ENCODE results near the gene HNMT.

DNA sequence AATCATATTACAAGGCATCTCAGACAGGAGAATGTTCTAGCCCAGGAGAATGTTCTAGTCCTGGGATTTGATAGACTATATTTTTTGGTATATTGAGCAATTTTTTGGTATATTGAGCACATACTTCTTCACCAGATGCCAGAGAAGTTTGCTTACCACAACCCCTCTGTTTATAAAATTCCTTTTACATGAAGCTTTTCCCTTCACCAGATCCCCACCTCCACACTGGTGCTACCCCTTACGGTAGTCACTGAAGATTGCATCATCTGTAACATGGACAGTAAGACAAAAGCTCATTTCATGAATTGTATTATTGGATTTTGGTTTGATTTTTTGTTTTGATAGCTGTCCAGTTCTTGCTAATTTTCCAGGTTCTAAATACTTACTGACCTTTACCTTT lies 7.2 kb upstream of the HNMT start:
- TF ChIP-seq CTCF (IDR thresholded peaks at IDR 0.05) (no peak), EP300 (IDR thresholded peaks at IDR 0.05) (no peak), POLR2A (IDR thresholded peaks at IDR 0.05) (no peak)

All from tibial nerve (tissue), 4 donors.